G401 (cell line): ENCODE data around the gene CUL7. TPM values are rescaled to one million over a fixed set of nuclear protein-coding genes. Genes with fewer than 3 reads are reported as not detected.
"Not testable (repeated sequence)": the region's sequence is repeated elsewhere in the genome, so short reads cannot be mapped to it uniquely, and the experiment has no call there.

Source experiments
- DNase-seq: peaks from one replicate; pipeline ENCODE4 v3.0.0-alpha.2; 2015; ENCODE audit warnings: low spot score
- in situ Hi-C: cut with HindIII; loops from 2 replicates; pipeline ENCODE4 v1.10.0; 2016; ENCODE audit warnings: low sequenced_read_pairs, mixed read lengths
- total RNA-seq: library from RNA; depleted of rRNA; stranded (reverse); fragments of >200 nt; shearing (Covaris generic); gene quantifications from 2 replicates; pipeline ENCODE4 v1.2.3, GENCODE V29; 2014

Gene CUL7
- total RNA-seq, 1 experiment from 2014 or later = 33.1 TPM

- DNase-seq = peak; percentile 84
- in situ Hi-C loops = no loop called here
These were observed 32.2 kb downstream of the CUL7 start, which contains the start of gene RRP36 for GRCh38 chr6:43021270-43022047. RRP36 (plus strand) TSS chr6:43021623; CDS start chr6:43021655, 32 bp downstream.

- in situ Hi-C loops = no loop called here
- no peak for DNase-seq
These were observed 32.8 kb downstream of the CUL7 start for GRCh38 chr6:43020847-43021246.

GRCh38 chr6:43020052-43020705 lies 33.5 kb downstream of the CUL7 start:
- DNase-seq = no peak
- in situ Hi-C loops = no loop called here

GRCh38 chr6:43019152-43019551 lies 34.5 kb downstream of the CUL7 start:
- no peak for DNase-seq
- in situ Hi-C loops = no loop called here

GRCh38 chr6:43016943-43017334 lies 36.7 kb downstream of the CUL7 start:
- in situ Hi-C loops = no loop called here

GRCh38 chr6:43016176-43016942 lies 37.3 kb downstream of the CUL7 start:
- no peak for DNase-seq
- in situ Hi-C loops = no loop called here

More at GRCh38 chr6:43016943-43017334, 36.7 kb downstream of the CUL7 start:
- DNase-seq = no peak

GRCh38 chr6:43014434-43014909 lies 39.2 kb downstream of the CUL7 start:
- no peak for DNase-seq
- in situ Hi-C loops = no loop called here

GRCh38 chr6:43013843-43014433 lies 39.7 kb downstream of the CUL7 start, which contains the start of the genes KLHDC3 and MEA1:
KLHDC3 (plus strand) TSS chr6:43014249; CDS start chr6:43017193, 2,944 bp downstream.
MEA1 (minus strand) TSS chr6:43013946; CDS start chr6:43013813, 133 bp downstream.
- in situ Hi-C loops = no loop called here
- DNase-seq = peak; percentile 100

GRCh38 chr6:43013097-43013842 lies 40.4 kb downstream of the CUL7 start:
- in situ Hi-C loops = no loop called here
- DNase-seq = no peak

- no peak for DNase-seq
- in situ Hi-C loops = no loop called here
These were observed 41.3 kb downstream of the CUL7 start for GRCh38 chr6:43012364-43012763.

GRCh38 chr6:43011207-43011606 lies 42.4 kb downstream of the CUL7 start:
- no peak for DNase-seq
- in situ Hi-C loops = no loop called here

- peak; percentile 16 for DNase-seq
- in situ Hi-C loops = no loop called here
These were observed 44.5 kb downstream of the CUL7 start for GRCh38 chr6:43009124-43009523.

GRCh38 chr6:43007126-43007525 lies 46.5 kb downstream of the CUL7 start:
- in situ Hi-C loops = no loop called here
- DNase-seq = no peak

- in situ Hi-C loops = no loop called here
- no peak for DNase-seq
These were observed 47.4 kb downstream of the CUL7 start for GRCh38 chr6:43006251-43006650.

GRCh38 chr6:43005844-43006243 lies 47.8 kb downstream of the CUL7 start:
- no peak for DNase-seq
- in situ Hi-C loops = no loop called here

GRCh38 chr6:43001843-43002242 lies 51.8 kb downstream of the CUL7 start:
- in situ Hi-C loops = no loop called here
- DNase-seq = no peak

GRCh38 chr6:42998205-42998604 lies 55.4 kb downstream of the CUL7 start:
- in situ Hi-C loops, DNase-seq: not testable (repeated sequence)

- in situ Hi-C loops = no loop called here
- no peak for DNase-seq
These were observed 57.1 kb downstream of the CUL7 start for GRCh38 chr6:42996513-42996912.

GRCh38 chr6:42993445-42993844 lies 60.2 kb downstream of the CUL7 start:
- DNase-seq = no peak
- in situ Hi-C loops = no loop called here
